ENCODE results near the gene TTR. TPM values are rescaled to one million over a fixed set of nuclear protein-coding genes. Genes with fewer than 3 reads are reported as not detected.

TTR gene
- polyA plus RNA-seq, 1 of the 3 experiments (the other 2 are of a cell fraction), result not detected

DNA sequence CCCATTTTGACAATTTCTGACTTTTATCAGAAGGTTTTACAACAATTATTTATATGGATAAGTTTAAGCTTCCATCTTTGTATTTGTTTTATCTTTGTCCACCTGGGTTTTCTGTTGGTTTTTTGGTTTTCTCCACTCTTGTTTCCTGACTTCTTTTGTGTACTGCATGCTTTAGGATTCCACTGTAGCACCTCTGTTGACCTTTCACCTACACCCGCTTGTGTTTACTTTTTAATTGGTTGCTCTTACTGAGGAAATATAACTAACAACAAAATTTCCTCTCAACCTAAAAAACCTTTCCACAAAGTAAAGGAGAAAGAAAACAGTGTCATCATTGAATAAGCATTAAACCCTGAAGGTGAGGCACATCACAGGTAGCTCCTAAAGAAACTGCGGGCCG lies 39.8 kb upstream of the TTR start:
- DNase-seq, result no peak
- Histone ChIP-seq H3K27ac (ENCODE audit: low read depth in 2 of 2, low read length in 1 of 2) (no peak overlapping the region), H3K4me2 (no peak overlapping the region), H3K4me1 (ENCODE audit: control insufficient read depth in 1 of 2, insufficient read depth in 2 of 2, low read depth in 1 of 2, low read length in 1 of 2) (no peaks in the 10 kb centered on the region), H3K36me3 (replicated peaks in 1 of 2; ENCODE audit: control insufficient read depth in 1 of 2, insufficient read depth in 2 of 2, low read length in 1 of 2) (no peaks in the 10 kb centered on the region), H3K27me3 (ENCODE audit: insufficient read depth) (peaks cover 23% of the 10 kb centered on the region; the same call in 1 of the 2 replicates), H3F3A (replicated peaks; ENCODE audit: insufficient read depth) (no peaks in the 10 kb centered on the region), H3K9ac (no peak overlapping the region), H3K79me2 (ENCODE audit: insufficient read depth) (no peaks in the 10 kb centered on the region), H3K4me3 (ENCODE audit: low read depth in 2 of 2, low read length in 1 of 2) (no peak overlapping the region), H2AFZ (ENCODE audit: low read depth) (no peak overlapping the region), H4K20me1 (ENCODE audit: insufficient read depth) (no peaks in the 10 kb centered on the region), H3K9me3 (no peaks in the 10 kb centered on the region), H3K9me2 (no peaks in the 10 kb centered on the region)
- TF ChIP-seq CHD2 (IDR thresholded peaks at IDR 0.05; ENCODE audit: low read length, partially characterized antibody) (no peak), GABPA (IDR thresholded peaks at IDR 0.05; ENCODE audit: low read depth) (no peak), EZH2phosphoT487 (IDR thresholded peaks at IDR 0.05; ENCODE audit: borderline replicate concordance, low read depth) (no peak), FOXJ3 (CRISPR knock-in tag; IDR thresholded peaks at IDR 0.05) (no peak), MXI1 (IDR thresholded peaks at IDR 0.05; ENCODE audit: low read depth, low read length) (no peak), JUND (IDR thresholded peaks at IDR 0.05) (no peak), EP300 (IDR thresholded peaks at IDR 0.05; ENCODE audit: borderline replicate concordance in 1 of 2, low read depth in 1 of 2, low read length in 1 of 2) (no peak), NFIC (IDR thresholded peaks at IDR 0.05; ENCODE audit: borderline replicate concordance) (no peak), TAF1 (IDR thresholded peaks at IDR 0.05; ENCODE audit: borderline replicate concordance, low read depth, low read length) (no peak), ELF1 (IDR thresholded peaks at IDR 0.05) (no peak), FOXM1 (IDR thresholded peaks at IDR 0.05; ENCODE audit: low read depth) (no peak)
- TF ChIP-seq, protein P1, sequence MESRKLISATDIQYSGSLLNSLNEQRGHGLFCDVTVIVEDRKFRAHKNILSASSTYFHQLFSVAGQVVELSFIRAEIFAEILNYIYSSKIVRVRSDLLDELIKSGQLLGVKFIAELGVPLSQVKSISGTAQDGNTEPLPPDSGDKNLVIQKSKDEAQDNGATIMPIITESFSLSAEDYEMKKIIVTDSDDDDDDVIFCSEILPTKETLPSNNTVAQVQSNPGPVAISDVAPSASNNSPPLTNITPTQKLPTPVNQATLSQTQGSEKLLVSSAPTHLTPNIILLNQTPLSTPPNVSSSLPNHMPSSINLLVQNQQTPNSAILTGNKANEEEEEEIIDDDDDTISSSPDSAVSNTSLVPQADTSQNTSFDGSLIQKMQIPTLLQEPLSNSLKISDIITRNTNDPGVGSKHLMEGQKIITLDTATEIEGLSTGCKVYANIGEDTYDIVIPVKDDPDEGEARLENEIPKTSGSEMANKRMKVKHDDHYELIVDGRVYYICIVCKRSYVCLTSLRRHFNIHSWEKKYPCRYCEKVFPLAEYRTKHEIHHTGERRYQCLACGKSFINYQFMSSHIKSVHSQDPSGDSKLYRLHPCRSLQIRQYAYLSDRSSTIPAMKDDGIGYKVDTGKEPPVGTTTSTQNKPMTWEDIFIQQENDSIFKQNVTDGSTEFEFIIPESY (IDR thresholded peaks at IDR 0.05; ENCODE audit: borderline replicate concordance, low read depth), result no peak
- CTCF ChIA-PET, result no interaction called here
- POLR2A ChIA-PET, result no interaction called here
- WGBS (ENCODE audit: low lambda C conversion rate), result 72% methylated on average over 3 of the region's 3 CpGs

DNA sequence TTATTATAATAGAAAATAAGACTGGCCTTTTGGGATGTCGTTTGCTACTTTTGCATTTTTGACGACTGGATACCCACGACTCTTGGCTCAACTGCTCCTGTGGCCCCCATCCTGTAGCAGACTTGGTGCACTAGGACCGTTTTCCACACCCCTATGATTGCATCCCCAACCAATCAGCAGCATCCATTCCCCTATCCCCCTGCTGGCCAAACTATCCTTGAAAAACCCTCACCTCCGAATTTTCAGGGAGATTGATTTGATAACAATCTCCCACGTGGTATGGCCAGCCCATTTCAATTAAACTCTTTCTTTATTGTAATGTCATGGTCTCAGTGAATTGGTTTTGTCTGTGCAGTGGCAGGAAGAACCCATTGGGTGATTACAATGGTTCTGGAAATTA lies 37.9 kb upstream of the TTR start:
- H3K27me3 ChIP-seq (ENCODE audit: insufficient read depth), result peaks cover 23% of the 10 kb centered on the region; the same call in 1 of the 2 replicates
- no peaks in the 10 kb centered on the region for H4K20me1 ChIP-seq (ENCODE audit: insufficient read depth)
- 19% methylated on average over 6 of the region's 6 CpGs for WGBS (ENCODE audit: low lambda C conversion rate)
- no peaks in the 10 kb centered on the region for H3K4me1 ChIP-seq (ENCODE audit: control insufficient read depth in 1 of 2, insufficient read depth in 2 of 2, low read depth in 1 of 2, low read length in 1 of 2)
- H3K4me2 ChIP-seq, result no peak overlapping the region
- H3K4me3 ChIP-seq (ENCODE audit: low read depth in 2 of 2, low read length in 1 of 2), result no peak overlapping the region
- ChIA-PET CTCF (interaction anchor here (0.8 to 5.8 kb wide), 7 partner anchors 10 to 424 kb away, joined by 3 to 92 read pairs (median 4); partner anchors contain the start of gene TRAPPC8), POLR2A (no interaction called here)
- no peaks in the 10 kb centered on the region for H3F3A ChIP-seq (replicated peaks; ENCODE audit: insufficient read depth)
- H3K9me3 ChIP-seq, result no peaks in the 10 kb centered on the region
- no peaks in the 10 kb centered on the region for H3K36me3 ChIP-seq (replicated peaks in 1 of 2; ENCODE audit: control insufficient read depth in 1 of 2, insufficient read depth in 2 of 2, low read length in 1 of 2)
- DNase-seq, result no peak
- H3K79me2 ChIP-seq (ENCODE audit: insufficient read depth), result no peaks in the 10 kb centered on the region
- H3K9ac ChIP-seq, result no peak overlapping the region
- no peak overlapping the region for H3K27ac ChIP-seq (ENCODE audit: low read depth in 2 of 2, low read length in 1 of 2)
- TF ChIP-seq, protein P2, sequence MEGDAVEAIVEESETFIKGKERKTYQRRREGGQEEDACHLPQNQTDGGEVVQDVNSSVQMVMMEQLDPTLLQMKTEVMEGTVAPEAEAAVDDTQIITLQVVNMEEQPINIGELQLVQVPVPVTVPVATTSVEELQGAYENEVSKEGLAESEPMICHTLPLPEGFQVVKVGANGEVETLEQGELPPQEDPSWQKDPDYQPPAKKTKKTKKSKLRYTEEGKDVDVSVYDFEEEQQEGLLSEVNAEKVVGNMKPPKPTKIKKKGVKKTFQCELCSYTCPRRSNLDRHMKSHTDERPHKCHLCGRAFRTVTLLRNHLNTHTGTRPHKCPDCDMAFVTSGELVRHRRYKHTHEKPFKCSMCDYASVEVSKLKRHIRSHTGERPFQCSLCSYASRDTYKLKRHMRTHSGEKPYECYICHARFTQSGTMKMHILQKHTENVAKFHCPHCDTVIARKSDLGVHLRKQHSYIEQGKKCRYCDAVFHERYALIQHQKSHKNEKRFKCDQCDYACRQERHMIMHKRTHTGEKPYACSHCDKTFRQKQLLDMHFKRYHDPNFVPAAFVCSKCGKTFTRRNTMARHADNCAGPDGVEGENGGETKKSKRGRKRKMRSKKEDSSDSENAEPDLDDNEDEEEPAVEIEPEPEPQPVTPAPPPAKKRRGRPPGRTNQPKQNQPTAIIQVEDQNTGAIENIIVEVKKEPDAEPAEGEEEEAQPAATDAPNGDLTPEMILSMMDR (IDR thresholded peaks at IDR 0.05), result peak; percentile 32; the same call in 1 of the 2 replicates
- TF ChIP-seq, protein P1 (IDR thresholded peaks at IDR 0.05; ENCODE audit: borderline replicate concordance, low read depth), result no peak
- TF ChIP-seq TAF1 (IDR thresholded peaks at IDR 0.05; ENCODE audit: borderline replicate concordance, low read depth, low read length), result no peak
- no peak overlapping the region for H2AFZ ChIP-seq (ENCODE audit: low read depth)
- H3K9me2 ChIP-seq, result no peaks in the 10 kb centered on the region
